ENCODE data around the gene OBI1.

- TF ChIP-seq KDM1A (IDR thresholded peaks at IDR 0.05; ENCODE audit: low read depth) (no peak), EP300 (IDR thresholded peaks at IDR 0.05) (no peak), CTCF (IDR thresholded peaks at IDR 0.05) (no peak), USF2 (IDR thresholded peaks at IDR 0.05) (no peak), BHLHE40 (IDR thresholded peaks at IDR 0.05; ENCODE audit: low read depth, low read length) (no peak), POLR2A (IDR thresholded peaks at IDR 0.05; ENCODE audit: low read length) (no peak), RAD21 (conservative IDR thresholded peaks at IDR 0.05 in 1 of 2, IDR thresholded peaks at IDR 0.05 in 1 of 2) (no peak), ELK1 (IDR thresholded peaks at IDR 0.05; ENCODE audit: low read depth, low read length) (no peak), MAFK (IDR thresholded peaks at IDR 0.05; ENCODE audit: partially characterized antibody) (no peak), JUN (IDR thresholded peaks at IDR 0.05) (no peak), ZNF302 (CRISPR knock-in tag; IDR thresholded peaks at IDR 0.05) (no peak), FOSL2 (IDR thresholded peaks at IDR 0.05) (no peak), FOSL2 (CRISPR knock-in tag; IDR thresholded peaks at IDR 0.05) (no peak)
Measured at GRCh38 chr13:78686461-78686860, 27.5 kb upstream of the OBI1 start.
